Peyer's patch (tissue), 4 donors: Measurements from ENCODE around the gene WARS2. TPM values are rescaled to one million over a fixed set of nuclear protein-coding genes. Genes with fewer than 3 reads are reported as not detected.
"Not testable (repeated sequence)": the region's sequence is repeated elsewhere in the genome, so short reads cannot be mapped to it uniquely, and the experiment has no call there.

ENCODE experiments used
- DNase-seq, 3 donors: peaks; one replicate each; pipeline ENCODE4 v3.0.0-alpha.2; 2017 to 2019
- H3K27ac ChIP-seq, 4 donors: fragments of 200-600 bp; sonication (generic); one replicate each; pipeline ENCODE4 v1.5.1; 2016 to 2019
- H3K27me3 ChIP-seq, 2 donors: fragments of 200-600 bp; sonication (generic); one replicate each; pipeline ENCODE4 v1.5.1; 2019
- H3K36me3 ChIP-seq, 3 donors: fragments of 200-600 bp; sonication (generic); one replicate each; pipeline ENCODE4 v1.5.1; 2016 to 2019
- H3K4me1 ChIP-seq, 4 donors: fragments of 200-600 bp; sonication (generic); one replicate each; pipeline ENCODE4 v1.5.1; 2016 to 2019
- H3K4me3 ChIP-seq, 4 donors: fragments of 200-600 bp; sonication (generic); 1 replicate in 3 of 4; 2 replicates in 1 of 4; pipeline ENCODE4 v1.5.1; 2016 to 2019; ENCODE audit warnings: mild to moderate bottlenecking in 1 of 4
- H3K9me3 ChIP-seq, 4 donors: fragments of 200-600 bp; sonication (generic); one replicate each; pipeline ENCODE4 v1.5.1; 2016 to 2019; ENCODE audit warnings: mild to moderate bottlenecking in 1 of 4
- POLR2A ChIP-seq, 2 donors: fragments of 450-650 bp; IDR thresholded peaks; one replicate each; pipeline ENCODE4 v1.5.1; 2017; ENCODE audit warnings: antibody characterized with exemption in 2 of 2, mild to moderate bottlenecking in 2 of 2, moderate library complexity in 2 of 2
- total RNA-seq, 4 donors: library from RNA; depleted of rRNA; stranded (reverse); fragments of >200 nt; gene quantifications; one replicate each; pipeline ENCODE4 v1.1.0, GENCODE V29; 2016
- TF ChIP-seq, protein P1 (sequence below), 6 experiments: fragments of 450-650 bp in 4 of 6; fragments of 200-600 bp in 2 of 6; sonication (generic) in 1 of 6; IDR thresholded peaks; one replicate each; pipeline ENCODE4 v1.5.1; 2017 to 2019; ENCODE audit warnings: antibody characterized with exemption in 6 of 6, mild to moderate bottlenecking in 3 of 6, moderate library complexity in 1 of 6

Gene WARS2
- total RNA-seq, 4 donors from 2014 or later, result 7.5 to 20.6 (median 10.6) TPM

DNA sequence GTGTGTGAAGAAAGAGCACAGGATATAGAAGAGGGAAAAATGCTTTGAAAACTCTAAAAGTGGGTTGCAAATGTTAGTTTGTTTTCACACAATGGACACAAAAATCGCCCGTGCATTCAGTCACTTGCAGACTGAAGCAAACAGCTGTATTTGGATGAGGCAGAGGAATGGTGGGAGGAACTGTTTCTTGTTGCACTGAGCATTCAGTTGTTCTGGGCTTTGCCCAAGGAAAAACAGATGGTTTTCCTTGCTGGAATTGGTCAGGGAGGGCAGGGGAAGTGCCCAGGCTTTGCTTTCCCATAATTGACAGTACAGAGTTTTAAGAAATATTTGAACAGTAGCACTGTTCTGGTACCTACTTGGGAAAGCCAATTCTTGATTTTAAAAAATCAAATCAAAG, 19.5 kb upstream of the WARS2 start:
- H3K9me3 ChIP-seq, result no peaks in the 10 kb centered on the region
- no peak for DNase-seq
- no peaks in the 10 kb centered on the region for H3K27me3 ChIP-seq
- peaks cover 0 to 32% (median 0%) of the 10 kb centered on the region in 3 donors for H3K36me3 ChIP-seq
- TF ChIP-seq, protein P1, sequence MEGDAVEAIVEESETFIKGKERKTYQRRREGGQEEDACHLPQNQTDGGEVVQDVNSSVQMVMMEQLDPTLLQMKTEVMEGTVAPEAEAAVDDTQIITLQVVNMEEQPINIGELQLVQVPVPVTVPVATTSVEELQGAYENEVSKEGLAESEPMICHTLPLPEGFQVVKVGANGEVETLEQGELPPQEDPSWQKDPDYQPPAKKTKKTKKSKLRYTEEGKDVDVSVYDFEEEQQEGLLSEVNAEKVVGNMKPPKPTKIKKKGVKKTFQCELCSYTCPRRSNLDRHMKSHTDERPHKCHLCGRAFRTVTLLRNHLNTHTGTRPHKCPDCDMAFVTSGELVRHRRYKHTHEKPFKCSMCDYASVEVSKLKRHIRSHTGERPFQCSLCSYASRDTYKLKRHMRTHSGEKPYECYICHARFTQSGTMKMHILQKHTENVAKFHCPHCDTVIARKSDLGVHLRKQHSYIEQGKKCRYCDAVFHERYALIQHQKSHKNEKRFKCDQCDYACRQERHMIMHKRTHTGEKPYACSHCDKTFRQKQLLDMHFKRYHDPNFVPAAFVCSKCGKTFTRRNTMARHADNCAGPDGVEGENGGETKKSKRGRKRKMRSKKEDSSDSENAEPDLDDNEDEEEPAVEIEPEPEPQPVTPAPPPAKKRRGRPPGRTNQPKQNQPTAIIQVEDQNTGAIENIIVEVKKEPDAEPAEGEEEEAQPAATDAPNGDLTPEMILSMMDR (IDR thresholded peaks at IDR 0.05), result no peak
- TF ChIP-seq POLR2A (IDR thresholded peaks at IDR 0.05), result no peak
- no peak overlapping the region for H3K4me3 ChIP-seq
- no peaks in the 10 kb centered on the region for H3K4me1 ChIP-seq
- no peak overlapping the region for H3K27ac ChIP-seq

DNA sequence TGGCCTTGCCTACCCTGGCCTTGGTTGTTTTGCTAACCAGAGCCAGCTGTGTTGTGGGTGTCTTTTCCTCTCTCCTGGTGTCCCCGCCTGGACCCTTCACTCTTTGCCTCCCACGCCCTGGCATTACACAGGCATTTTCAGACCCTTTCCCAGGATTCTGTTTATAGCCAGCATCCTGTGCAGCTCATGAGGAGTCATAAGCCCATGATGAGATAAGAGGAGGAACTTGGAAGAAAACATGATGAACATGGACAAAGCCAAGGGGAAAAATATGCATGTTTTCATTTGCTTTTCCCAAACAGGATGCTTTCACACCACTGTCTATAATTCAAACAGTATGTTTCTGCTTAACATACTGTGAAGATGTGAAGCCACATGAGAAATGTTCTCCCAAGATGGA, 18.7 kb upstream of the WARS2 start:
- TF ChIP-seq POLR2A (IDR thresholded peaks at IDR 0.05), result no peak
- TF ChIP-seq, protein P1 (IDR thresholded peaks at IDR 0.05), result no peak
- no peak overlapping the region for H3K27ac ChIP-seq
- no peaks in the 10 kb centered on the region for H3K9me3 ChIP-seq
- no peaks in the 10 kb centered on the region for H3K27me3 ChIP-seq
- no peaks in the 10 kb centered on the region for H3K4me1 ChIP-seq
- DNase-seq, result no peak
- peaks cover 0 to 32% (median 0%) of the 10 kb centered on the region in 3 donors for H3K36me3 ChIP-seq
- H3K4me3 ChIP-seq, result no peak overlapping the region

DNA sequence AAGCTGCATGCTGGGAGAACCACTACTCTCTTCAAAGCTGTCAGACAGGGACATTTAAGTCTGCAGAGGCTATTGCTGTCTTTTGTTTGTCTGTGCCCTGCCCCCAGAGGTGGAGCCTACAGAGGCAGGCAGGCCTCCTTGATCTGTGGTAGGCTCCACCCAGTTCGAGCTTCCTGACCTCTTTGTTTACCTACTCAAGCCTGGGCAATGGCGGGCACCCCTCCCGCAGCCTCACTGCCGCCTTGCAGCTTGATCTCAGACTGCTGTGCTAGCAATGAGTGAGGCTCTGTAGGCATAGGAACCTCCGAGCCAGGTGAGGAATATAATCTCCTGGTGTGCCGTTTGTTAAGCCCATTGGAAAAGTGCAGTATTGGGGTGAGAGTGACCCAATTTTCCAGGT, 16.3 kb upstream of the WARS2 start:
- H3K4me3 ChIP-seq, H3K27ac ChIP-seq, H3K9me3 ChIP-seq, DNase-seq, H3K27me3 ChIP-seq, H3K4me1 ChIP-seq: not testable (repeated sequence)
- peaks cover 0 to 27% (median 0%) of the 10 kb centered on the region in 3 donors for H3K36me3 ChIP-seq

DNA sequence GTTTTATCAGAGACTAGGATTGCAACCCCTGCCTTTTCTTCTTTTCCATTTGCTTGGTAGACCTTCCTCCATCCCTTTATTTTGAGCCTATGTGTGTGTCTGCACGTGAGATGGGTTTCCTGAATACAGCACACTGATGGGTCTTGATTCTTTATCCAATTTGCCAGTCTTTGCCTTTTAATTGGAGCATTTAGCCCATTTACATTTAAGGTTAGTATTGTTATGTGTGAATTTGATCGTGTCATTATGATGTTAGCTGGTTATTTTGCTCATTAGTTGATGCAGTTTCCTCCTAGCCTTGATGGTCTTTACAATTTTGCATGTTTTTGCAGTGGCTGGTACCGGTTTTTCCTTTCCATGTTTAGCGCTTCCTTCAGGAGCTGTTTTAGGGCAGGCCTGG, 14.6 kb upstream of the WARS2 start:
- not testable (repeated sequence) for H3K27ac ChIP-seq, H3K4me3 ChIP-seq, H3K9me3 ChIP-seq, H3K4me1 ChIP-seq, H3K27me3 ChIP-seq, DNase-seq
- peaks cover 0 to 27% (median 0%) of the 10 kb centered on the region in 3 donors for H3K36me3 ChIP-seq

DNA sequence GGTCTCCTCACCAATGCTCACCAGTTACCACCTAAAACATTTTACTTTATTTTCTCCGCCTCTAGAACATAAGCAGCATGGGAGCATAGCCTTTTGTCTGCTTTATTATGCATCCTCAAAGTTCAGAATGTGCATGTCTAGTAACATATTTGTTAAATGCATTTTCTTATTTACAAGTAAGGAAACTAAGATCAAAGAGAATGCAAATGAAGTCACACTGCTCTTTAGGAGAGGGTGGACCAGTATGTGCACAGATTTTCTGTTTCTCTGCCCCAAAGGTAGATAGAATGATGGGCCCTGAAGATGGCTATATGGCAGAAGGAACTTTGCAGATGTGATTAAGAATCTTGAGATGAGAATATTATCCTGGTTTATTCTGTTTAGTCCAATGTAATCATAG, 9.7 kb upstream of the WARS2 start:
- no peaks in the 10 kb centered on the region for H3K9me3 ChIP-seq
- no peak overlapping the region for H3K4me3 ChIP-seq
- no peak for DNase-seq
- no peaks in the 10 kb centered on the region for H3K4me1 ChIP-seq
- H3K27me3 ChIP-seq, result no peaks in the 10 kb centered on the region
- H3K27ac ChIP-seq, result no peak overlapping the region
- TF ChIP-seq POLR2A (IDR thresholded peaks at IDR 0.05), result no peak
- TF ChIP-seq, protein P1 (IDR thresholded peaks at IDR 0.05), result no peak
- H3K36me3 ChIP-seq, result peaks cover 0 to 2% (median 0%) of the 10 kb centered on the region in 3 donors

DNA sequence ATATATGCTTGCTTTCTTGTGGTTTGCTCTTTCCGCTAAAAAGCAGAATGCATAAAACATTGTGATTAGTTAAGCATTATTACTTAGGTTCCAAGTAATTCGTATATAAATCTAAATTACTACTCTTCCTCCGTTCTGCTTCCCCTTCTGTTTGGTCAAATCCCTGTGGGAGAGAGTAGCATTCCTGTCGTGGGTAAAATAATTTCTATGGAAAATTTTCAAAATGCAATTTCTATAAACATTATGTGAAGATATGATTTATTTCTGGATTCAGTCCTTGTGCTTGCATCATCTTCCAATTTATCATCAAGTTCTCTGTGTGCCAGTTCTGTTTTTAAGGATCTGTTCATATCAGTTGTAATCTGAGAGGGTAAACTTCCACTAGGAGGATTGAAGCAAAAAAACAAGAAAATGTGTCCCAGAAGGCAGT, 7.2 kb upstream of the WARS2 start:
- H3K27me3 ChIP-seq, result no peaks in the 10 kb centered on the region
- no peak overlapping the region for H3K27ac ChIP-seq
- no peaks in the 10 kb centered on the region for H3K9me3 ChIP-seq
- H3K36me3 ChIP-seq, result no peaks in the 10 kb centered on the region
- no peak for DNase-seq
- TF ChIP-seq POLR2A (IDR thresholded peaks at IDR 0.05), result no peak
- TF ChIP-seq, protein P1 (IDR thresholded peaks at IDR 0.05), result no peak
- H3K4me1 ChIP-seq, result no peaks in the 10 kb centered on the region
- no peak overlapping the region for H3K4me3 ChIP-seq

DNA sequence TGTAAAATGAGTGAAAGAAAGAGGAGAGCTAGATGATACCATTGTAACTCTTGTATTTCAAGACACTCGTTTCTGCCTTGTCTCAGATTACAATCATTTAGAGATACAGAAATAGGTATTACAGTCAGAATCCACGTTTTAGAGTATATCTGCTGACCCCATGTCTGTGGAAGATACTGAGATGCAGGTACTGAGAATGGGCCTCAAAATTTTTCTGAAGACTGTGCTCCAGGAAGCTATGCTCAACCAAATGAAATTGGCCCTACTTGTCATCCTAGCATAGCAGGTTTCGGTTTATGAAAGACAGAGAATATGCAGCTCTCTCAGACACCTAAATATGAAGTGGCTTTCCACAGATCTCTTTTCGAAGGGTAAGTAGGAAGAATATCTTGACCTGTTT, 6.0 kb upstream of the WARS2 start:
- Histone ChIP-seq H3K4me1 (peaks cover 0 to 6% (median 2%) of the 10 kb centered on the region in 4 donors), H3K4me3 (no peak overlapping the region), H3K9me3 (no peaks in the 10 kb centered on the region), H3K27ac (no peak overlapping the region), H3K36me3 (no peaks in the 10 kb centered on the region), H3K27me3 (no peaks in the 10 kb centered on the region)
- no peak for DNase-seq
- TF ChIP-seq POLR2A (IDR thresholded peaks at IDR 0.05), result no peak
- TF ChIP-seq, protein P1 (IDR thresholded peaks at IDR 0.05), result no peak
